PFSK-1 (cell line): Measurements from ENCODE around the gene GLRX5.

Source experiments
- FOXP2 ChIP-seq: optimal IDR thresholded peaks from 2 replicates; pipeline ENCODE3; 2011; ENCODE audit warnings: borderline replicate concordance, control low read depth, inconsistent platforms; ENCODE audit not compliant: insufficient read depth; ENCODE audit errors: extremely low read length, extremely low read depth
- POLR2AphosphoS5 ChIP-seq: IDR thresholded peaks from 2 replicates; pipeline ENCODE4 v1.6.1; 2012; ENCODE audit warnings: low read depth, mild to moderate bottlenecking, control low read depth, low read length, moderate library complexity
- REST ChIP-seq, 2 experiments: IDR thresholded peaks; 2 replicates each; pipeline versions ENCODE4 v1.6.1 to v1.8.0; 2011 to 2012; ENCODE audit warnings: low read depth in 2 of 2, low read length in 2 of 2, control low read depth in 1 of 2, inconsistent platforms in 1 of 2, mild to moderate bottlenecking in 1 of 2, moderate library complexity in 1 of 2; ENCODE audit not compliant: insufficient read depth in 1 of 2
- SIN3A ChIP-seq: IDR thresholded peaks from 2 replicates; pipeline ENCODE4 v1.6.1; 2012; ENCODE audit warnings: mild to moderate bottlenecking, low read length, moderate library complexity, borderline replicate concordance; ENCODE audit not compliant: insufficient read depth
- TAF1 ChIP-seq: IDR thresholded peaks from 2 replicates; pipeline ENCODE4 v1.6.1; 2012; ENCODE audit warnings: low read length, control low read depth, borderline replicate concordance; ENCODE audit not compliant: insufficient read depth

- no peak for TF ChIP-seq POLR2AphosphoS5
- no peak for TF ChIP-seq SIN3A
- TF ChIP-seq REST (IDR thresholded peaks at IDR 0.05; ENCODE audit: insufficient read depth in 1 of 2, low read depth in 2 of 2, low read length in 2 of 2), result no peak
- TF ChIP-seq TAF1, result no peak
- TF ChIP-seq FOXP2, result no peak
Observed at GRCh38 chr14:95543021-95543420, 8.2 kb downstream of the GLRX5 start.
